ENCODE data around the gene PPP2R2D. TPM values are rescaled to one million over a fixed set of nuclear protein-coding genes. Genes with fewer than 3 reads are reported as not detected.

The PPP2R2D gene
- total and polyA plus RNA-seq, 2 experiments from 2014 or later = 43.5 to 45.0 TPM

DNA sequence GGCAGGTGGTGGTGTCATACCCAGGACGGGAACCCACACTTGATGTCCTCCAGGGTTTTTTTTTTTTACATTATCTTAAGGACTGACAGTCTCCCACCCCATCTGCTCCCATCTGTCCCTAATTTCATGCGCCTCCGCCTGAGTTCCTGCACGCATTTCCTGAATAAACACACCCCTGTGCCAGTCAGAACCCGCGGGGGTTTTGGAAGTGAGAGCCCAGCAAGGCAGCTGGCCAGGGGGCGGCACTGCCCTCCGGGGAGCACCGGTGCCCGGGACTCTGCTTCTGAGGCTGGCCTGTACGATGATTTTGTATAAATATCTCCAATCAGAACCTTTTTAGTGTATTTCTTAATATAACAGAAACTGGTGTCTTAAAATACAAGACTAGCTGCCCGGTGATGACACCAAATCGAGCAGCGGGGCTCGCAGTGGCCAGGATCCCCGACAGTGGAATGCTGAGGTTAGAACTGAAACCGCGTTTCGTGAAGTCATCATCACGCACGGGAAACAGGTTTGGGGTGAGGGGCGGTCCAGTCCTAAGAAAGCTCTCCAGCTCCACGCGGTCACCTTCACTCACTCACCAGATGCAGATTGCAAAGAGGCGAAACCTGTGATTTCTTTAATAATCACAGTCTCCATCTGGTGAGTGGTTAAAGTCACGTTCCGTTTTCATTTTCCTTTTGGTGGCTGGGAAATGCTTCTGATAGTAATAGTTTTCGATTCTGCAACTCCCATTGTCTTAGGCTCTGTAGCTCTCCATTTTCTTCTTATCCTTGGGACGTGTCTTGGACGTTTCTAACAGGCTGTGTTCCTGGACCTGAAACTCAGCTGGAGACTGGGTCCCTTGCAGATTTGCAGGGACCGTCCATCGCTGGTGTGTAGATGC lies 61.2 kb downstream of the PPP2R2D start:
- Histone ChIP-seq H3K27ac (no peak overlapping the region), H3K4me3 (no peak overlapping the region), H3K27me3 (no peaks in the 10 kb centered on the region), H3K36me3 (peaks cover 11% of the 10 kb centered on the region), H3K4me1 (ENCODE audit: low read depth) (no peaks in the 10 kb centered on the region), H3K9me3 (ENCODE audit: low read depth) (no peaks in the 10 kb centered on the region)
- TF ChIP-seq, protein P1, sequence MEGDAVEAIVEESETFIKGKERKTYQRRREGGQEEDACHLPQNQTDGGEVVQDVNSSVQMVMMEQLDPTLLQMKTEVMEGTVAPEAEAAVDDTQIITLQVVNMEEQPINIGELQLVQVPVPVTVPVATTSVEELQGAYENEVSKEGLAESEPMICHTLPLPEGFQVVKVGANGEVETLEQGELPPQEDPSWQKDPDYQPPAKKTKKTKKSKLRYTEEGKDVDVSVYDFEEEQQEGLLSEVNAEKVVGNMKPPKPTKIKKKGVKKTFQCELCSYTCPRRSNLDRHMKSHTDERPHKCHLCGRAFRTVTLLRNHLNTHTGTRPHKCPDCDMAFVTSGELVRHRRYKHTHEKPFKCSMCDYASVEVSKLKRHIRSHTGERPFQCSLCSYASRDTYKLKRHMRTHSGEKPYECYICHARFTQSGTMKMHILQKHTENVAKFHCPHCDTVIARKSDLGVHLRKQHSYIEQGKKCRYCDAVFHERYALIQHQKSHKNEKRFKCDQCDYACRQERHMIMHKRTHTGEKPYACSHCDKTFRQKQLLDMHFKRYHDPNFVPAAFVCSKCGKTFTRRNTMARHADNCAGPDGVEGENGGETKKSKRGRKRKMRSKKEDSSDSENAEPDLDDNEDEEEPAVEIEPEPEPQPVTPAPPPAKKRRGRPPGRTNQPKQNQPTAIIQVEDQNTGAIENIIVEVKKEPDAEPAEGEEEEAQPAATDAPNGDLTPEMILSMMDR (IDR thresholded peaks at IDR 0.05; ENCODE audit: low read depth, low read length) = no peak
- DNase-seq (ENCODE audit: low read depth in 1 of 2, low spot score in 1 of 2) = no peak

- peaks cover 20% of the 10 kb centered on the region for H3K36me3 ChIP-seq
- TF ChIP-seq, protein P1 (IDR thresholded peaks at IDR 0.05; ENCODE audit: low read depth, low read length) = no peak
- peak overlapping the region; percentile 23 for H3K27ac ChIP-seq
- H3K4me3 ChIP-seq = no peak overlapping the region
- H3K4me1 ChIP-seq (ENCODE audit: low read depth) = no peaks in the 10 kb centered on the region
- DNase-seq (ENCODE audit: low read depth in 1 of 2, low spot score in 1 of 2) = no peak
- no peaks in the 10 kb centered on the region for H3K9me3 ChIP-seq (ENCODE audit: low read depth)
- H3K27me3 ChIP-seq = no peaks in the 10 kb centered on the region
Measured at GRCh38 chr10:131963350-131963749, 62.5 kb downstream of the PPP2R2D start.

GRCh38 chr10:131963811-131964210 lies 63.0 kb downstream of the PPP2R2D start:
- Histone ChIP-seq H3K27ac (peak overlapping the region; percentile 14), H3K4me3 (no peak overlapping the region), H3K36me3 (peaks cover 25% of the 10 kb centered on the region), H3K4me1 (ENCODE audit: low read depth) (no peaks in the 10 kb centered on the region), H3K9me3 (ENCODE audit: low read depth) (no peaks in the 10 kb centered on the region), H3K27me3 (no peaks in the 10 kb centered on the region)
- DNase-seq (ENCODE audit: low read depth in 1 of 2, low spot score in 1 of 2) = no peak
- TF ChIP-seq, protein P1 (IDR thresholded peaks at IDR 0.05; ENCODE audit: low read depth, low read length) = no peak

DNA sequence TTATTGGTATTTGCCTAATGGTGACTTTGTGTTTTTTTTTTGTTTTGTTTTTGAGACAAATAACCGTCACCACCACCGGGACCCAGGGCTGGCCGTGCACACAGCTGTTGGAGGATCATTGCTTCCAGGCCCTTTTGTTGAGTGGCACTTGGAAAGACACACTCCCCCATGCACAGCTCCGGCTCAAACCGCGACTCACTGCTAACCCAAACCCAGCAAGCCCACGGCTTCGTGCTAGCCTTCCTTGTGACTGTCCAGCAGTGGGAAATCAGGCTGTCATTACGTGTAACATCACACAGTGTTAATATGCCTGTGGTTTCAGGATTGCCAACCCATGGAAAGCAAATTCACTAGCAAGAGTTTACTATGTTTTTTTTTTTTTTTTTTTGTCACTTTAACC lies 63.5 kb downstream of the PPP2R2D start:
- H3K4me3 ChIP-seq = no peak overlapping the region
- H3K27me3 ChIP-seq = no peaks in the 10 kb centered on the region
- H3K9me3 ChIP-seq (ENCODE audit: low read depth) = no peaks in the 10 kb centered on the region
- peak overlapping the region; percentile 14 for H3K27ac ChIP-seq
- no peak for DNase-seq (ENCODE audit: low read depth in 1 of 2, low spot score in 1 of 2)
- no peaks in the 10 kb centered on the region for H3K4me1 ChIP-seq (ENCODE audit: low read depth)
- H3K36me3 ChIP-seq = peaks cover 30% of the 10 kb centered on the region
- TF ChIP-seq, protein P1 (IDR thresholded peaks at IDR 0.05; ENCODE audit: low read depth, low read length) = no peak

DNA sequence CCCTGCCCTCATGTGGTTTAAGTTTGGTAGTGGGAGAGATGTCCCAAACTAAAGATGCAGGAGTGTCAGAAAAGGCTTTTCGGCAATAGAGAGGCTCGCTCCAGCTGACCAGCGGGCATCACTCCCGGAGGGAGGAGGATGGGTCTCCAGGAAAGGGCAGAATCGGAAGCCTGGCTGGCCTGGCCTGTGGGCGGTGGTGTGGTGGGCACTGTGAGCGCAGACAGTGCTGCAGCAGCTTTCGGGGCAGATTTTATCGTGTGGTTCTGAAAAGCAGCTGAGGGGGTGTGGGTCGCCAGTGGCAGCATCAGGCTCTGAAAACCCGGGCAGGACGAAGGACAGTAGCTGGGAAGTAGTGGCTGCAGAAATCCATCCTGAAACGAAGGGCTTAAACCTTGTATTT lies 68.1 kb downstream of the PPP2R2D start:
- Histone ChIP-seq H3K36me3 (peaks cover 69% of the 10 kb centered on the region), H3K4me1 (ENCODE audit: low read depth) (peaks cover 2% of the 10 kb centered on the region), H3K27me3 (no peaks in the 10 kb centered on the region), H3K4me3 (no peak overlapping the region), H3K27ac (peak overlapping the region; percentile 30), H3K9me3 (ENCODE audit: low read depth) (no peaks in the 10 kb centered on the region)
- DNase-seq (ENCODE audit: low read depth in 1 of 2, low spot score in 1 of 2) = no peak
- TF ChIP-seq, protein P1 (IDR thresholded peaks at IDR 0.05; ENCODE audit: low read depth, low read length) = no peak

Data from cardiac muscle cell (in vitro differentiated cells and primary cell).